H4 (cell line): ENCODE results near the gene SLC6A11. TPM values are rescaled to one million over a fixed set of nuclear protein-coding genes. Genes with fewer than 3 reads are reported as not detected.

ENCODE experiments used
- DNase-seq: peaks from one replicate; pipeline ENCODE4 v3.0.0-alpha.2; 2015; ENCODE audit warnings: low spot score
- total RNA-seq: library from RNA; depleted of rRNA; stranded (reverse); fragments of >200 nt; shearing (Covaris generic); gene quantifications from 2 replicates; pipeline ENCODE4 v1.2.3, GENCODE V29; 2014

Gene SLC6A11
- total RNA-seq, 1 experiment from 2014 or later: 0.12 TPM

DNA sequence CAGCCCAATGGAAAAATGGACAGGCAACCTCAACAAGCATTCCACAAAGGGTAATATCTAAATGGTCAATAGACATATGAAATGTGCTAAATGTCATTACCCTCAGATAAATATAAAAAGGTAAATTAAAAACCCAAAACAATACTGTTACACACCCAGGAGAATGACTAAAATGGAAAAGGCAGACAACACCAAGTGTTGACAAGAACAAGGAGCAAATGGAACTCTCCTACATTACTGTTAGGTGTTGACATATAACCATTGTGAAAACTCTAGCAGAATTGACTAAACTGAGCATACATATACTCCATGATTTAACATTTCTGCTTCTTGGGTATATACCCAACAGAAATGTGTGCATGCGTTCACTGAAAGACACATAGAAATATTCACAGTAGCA lies 25.3 kb upstream of the SLC6A11 start:
- DNase-seq: no peak

DNA sequence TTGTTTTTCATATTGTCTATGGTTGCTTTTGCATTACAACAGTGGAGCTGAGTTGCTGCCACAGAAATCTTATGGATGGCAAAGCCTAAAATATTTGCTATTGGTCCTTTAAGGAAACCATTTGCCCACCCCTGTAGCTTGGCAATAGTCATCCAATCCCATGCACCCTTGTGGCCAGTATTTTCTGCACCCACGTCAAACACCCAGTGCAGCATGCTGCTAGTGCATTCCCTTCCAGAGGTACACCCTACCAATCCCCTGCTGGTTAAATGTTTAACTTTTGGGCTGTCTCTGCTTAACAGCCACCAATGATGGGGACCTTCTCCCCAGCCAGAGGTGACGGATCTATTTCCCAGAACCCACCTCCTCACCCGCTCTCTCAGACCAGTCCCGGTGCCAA lies 23.8 kb upstream of the SLC6A11 start:
- no peak for DNase-seq

DNA sequence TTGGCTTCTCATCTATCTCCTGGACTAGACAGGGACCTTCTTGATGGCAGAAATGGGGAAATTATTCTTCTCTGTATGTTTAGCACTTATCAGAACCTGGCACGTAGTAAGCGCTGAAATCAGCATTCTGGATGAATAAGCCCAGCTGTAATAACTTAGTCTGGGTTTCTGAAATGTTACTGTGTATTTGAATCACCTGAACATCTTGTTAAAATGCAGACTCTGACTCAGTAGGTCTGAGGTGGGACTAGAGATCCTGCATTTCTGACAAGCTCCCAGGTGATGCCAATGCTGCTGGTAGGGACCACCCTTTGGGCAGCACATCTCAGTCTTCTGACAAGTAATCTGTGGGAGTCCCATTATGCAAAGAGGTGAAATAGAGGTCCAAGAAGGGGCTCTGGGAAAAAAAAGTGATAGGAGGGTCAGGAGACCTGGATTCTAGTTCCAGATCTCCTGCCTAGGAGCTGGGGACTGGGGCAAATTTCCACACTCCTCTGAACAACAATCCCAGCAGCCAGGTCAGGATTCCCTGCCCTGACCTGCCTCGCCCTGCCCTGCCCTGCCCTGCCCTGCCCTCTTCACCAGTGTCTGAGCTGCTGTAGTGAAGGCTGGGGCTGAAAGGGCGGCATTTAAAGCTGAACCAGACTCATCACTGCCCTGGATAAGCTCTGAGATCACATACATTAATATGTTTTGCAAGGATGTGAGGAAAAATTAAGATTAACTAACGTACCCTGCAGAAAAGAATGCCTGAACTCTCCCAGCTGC lies 17.2 kb upstream of the SLC6A11 start:
- no peak for DNase-seq

DNA sequence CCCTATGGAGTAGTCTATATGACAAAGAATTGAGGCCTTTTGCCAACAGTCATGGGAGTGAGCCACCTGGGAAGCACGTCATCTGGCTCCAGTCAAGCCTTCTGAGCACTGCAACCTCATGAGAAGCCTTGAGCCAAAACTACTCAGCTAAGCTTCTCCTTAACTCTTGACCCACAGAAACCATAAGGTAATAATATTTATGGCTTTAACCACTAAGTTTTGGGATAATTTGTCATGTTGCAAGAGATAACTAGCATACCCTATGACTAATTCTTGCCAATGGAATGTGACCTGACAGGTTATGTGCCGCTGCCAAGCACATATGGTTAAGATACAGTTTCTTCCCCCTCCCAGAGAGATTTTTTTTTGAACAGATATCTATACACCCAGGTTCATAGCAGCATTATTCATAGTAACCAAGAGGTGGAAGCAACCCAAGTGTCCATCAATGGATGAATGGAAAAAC lies 11.8 kb upstream of the SLC6A11 start:
- no peak for DNase-seq

DNA sequence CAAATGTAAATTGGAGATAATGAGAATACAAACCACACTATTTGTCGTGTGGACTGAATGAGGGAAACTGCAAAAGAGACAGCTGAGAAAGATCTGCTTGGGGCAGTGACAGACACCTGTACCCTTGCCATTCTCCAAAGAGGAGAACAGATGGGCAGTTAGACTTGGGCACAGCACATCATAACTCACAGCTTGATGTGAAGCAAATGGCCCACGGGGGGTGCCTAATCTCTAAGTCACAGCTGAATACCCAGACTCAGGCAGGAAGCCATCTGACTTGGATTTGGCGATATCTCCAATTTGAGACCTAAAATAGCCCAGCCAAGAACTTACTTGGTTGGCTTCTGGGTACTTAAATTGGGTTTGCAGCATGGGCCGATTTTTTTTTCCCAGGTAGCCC lies 10.0 kb upstream of the SLC6A11 start:
- DNase-seq: no peak

DNA sequence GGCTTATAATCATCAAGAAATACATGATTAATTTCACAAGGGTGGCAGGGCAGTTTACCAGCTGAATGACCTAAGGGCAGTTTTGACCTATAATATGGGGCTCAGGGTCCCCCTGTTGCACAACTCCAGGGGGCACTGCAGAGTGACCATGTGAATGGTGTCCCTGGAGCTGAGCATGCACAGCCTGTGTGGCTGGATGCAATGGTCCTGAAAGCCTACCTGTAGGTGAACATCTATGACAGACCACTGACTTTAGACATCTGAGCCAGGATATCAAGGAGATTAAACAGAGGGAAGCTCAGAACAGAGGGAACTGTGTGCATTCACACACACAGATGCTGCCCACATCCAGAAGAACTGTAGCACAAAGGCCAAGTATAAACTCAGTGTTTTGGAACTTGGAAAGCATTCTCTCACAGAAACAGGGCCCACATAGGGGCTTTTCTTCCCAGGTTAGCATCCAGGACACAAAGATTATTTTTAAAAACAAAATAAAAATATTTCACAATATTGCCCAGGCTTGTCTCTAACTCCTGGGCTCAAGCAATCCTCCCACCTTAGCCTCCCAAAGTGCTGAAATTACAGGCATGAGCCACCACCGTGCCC lies 7.8 kb upstream of the SLC6A11 start:
- no peak for DNase-seq

DNA sequence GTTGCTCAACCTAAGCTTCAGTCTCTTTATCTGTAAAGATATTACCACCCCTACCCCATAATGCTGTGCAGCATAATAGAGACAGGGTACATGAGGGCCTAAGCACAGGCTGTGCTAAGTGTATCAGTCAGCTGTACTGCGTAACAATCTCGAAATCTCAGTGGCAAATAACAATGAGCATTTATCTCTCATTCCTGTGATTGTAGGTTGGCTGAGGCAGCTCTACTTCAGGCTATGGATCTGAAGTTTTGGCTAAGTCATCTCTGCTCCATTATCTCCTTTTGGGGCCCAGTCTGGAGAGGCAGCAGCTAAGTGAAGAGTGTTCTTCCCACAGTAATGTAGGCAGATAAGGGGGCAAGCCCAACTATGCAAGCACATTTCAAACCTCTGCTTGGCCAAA lies 7.1 kb upstream of the SLC6A11 start:
- DNase-seq: no peak

DNA sequence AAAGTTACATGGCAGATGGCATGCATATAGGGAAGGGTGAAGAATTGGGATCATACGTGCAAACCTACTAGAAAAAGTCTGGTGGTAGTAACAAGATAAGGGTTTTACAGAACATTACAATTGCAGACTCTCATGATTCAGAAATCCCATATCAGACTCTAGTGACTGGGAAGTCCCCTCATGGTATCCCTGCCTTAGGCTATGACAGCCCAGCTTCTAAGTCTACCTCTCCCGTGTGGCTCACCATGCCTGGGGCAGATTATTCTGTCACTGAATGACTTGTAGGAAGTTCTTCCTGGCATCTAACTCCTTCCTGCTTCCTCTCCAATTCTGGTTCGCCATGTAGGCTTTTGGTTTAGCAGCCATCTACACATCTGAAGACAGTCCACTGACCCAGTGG lies 5.7 kb upstream of the SLC6A11 start:
- no peak for DNase-seq

DNA sequence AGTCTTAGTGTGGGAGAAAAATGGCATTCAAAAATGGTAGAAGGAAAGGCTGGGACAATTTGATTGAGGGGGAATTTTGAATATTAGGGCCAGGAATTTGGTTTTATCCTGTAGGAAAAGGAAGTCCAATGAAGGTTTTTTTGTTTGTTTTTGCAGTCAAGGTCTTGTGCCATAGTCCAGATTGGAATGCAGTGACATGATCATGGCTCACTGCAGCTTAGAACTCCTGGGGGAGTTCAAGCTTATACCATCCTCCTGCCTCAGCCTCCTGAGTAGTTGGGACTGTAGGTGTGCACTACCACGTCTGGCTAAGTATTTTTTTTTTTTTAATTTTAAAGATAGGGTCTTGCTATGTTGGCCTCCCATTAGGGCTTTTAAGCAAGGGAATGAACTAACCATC lies 2.6 kb upstream of the SLC6A11 start:
- DNase-seq: no peak

DNA sequence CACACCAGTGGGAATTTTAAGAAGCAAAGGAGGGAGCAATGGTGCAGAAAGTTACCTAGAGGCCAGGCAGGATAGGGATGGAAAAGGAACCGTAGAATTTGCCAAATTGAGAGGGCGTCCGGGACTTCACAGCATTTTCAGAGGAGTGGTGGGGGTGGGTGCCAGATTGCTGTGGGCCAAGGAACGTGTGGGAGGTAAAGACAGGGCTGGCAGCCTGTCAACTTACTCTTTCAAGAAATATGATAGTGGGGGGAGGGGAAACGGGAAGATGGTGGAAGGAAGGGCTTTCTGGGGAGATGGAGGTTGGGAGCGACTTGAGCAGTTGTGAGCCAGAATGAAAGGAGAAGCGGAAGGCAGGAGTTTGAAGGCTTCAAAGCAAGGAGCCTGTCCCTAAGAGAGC lies 1.4 kb upstream of the SLC6A11 start:
- no peak for DNase-seq

DNA sequence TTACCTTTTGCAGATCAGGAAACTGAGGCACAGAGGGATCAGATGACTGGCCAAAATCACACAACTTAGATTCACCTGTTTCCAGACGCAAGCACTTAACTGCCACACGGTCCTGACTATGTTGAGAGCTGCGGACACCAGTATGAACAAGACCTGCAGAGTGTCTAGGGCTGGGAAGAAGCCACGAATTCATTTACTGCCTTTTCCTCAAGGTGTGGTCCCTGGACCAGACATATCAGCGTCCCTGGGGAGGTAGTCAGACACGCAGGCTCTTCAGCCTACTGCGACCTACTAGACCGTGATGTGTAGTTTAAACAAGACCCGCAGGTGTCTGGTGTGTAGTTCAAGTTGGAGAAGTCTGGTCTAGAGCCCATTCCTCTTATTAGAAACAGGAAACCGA lies 541 bp upstream of the SLC6A11 start:
- no peak for DNase-seq

DNA sequence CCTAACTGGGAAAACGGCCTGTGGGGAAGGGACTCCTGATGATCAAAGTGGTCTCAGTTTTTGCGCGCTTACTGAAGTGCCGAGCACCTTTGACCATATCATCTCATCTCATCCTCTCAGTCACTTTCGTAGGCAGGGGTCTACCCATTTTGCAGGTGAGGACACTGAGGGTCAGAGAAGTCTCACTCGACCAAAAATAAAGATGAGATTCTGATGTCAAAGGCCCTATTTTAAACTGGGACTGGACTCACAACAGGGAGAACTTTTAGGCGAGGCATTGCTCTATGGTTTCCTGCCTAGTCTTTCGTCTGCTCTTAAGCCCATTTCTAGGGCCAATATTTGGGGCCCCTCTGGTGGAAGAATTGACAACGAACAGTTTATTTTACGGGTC lies 830 bp downstream of the SLC6A11 start:
- no peak for DNase-seq

DNA sequence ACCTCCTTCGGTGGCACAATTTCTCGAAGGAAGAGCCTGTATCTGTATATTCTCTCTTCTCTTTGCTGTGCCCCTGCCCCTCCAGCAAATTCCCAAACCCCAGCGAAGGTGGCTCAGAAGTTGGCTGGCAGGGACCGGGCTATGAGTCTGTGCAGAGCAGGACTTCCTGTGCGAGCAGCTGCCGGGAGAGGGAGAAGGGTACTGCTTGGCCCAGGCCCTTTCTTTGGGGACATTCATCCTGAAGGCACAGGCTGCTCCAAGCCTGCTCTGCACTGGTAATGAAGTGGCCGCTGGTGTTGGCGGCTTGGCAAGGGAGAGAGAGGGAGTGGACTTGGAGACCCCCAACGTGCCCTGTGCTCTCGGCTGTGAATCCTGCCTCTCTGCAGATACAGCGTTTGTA lies 1.5 kb downstream of the SLC6A11 start:
- DNase-seq: no peak

DNA sequence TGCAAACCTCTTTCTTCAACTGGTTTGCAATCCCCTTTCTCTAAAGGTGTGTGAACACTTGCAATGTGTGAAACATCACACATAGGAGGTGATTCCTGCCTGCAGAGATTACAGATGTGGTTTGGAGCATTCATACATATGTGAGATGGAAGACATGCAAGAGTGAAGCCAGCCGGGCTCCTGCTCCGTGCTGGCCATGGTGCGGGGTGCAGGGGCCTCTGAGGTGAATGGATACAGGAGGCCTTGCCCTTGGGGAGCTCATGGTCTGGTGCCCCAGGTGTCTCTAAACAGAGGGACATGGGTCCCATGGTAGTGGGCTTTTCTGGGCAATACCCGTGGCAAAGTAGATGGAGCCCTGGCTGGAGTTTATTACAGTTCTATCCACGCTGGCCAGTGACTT lies 6.0 kb downstream of the SLC6A11 start:
- DNase-seq: no peak

DNA sequence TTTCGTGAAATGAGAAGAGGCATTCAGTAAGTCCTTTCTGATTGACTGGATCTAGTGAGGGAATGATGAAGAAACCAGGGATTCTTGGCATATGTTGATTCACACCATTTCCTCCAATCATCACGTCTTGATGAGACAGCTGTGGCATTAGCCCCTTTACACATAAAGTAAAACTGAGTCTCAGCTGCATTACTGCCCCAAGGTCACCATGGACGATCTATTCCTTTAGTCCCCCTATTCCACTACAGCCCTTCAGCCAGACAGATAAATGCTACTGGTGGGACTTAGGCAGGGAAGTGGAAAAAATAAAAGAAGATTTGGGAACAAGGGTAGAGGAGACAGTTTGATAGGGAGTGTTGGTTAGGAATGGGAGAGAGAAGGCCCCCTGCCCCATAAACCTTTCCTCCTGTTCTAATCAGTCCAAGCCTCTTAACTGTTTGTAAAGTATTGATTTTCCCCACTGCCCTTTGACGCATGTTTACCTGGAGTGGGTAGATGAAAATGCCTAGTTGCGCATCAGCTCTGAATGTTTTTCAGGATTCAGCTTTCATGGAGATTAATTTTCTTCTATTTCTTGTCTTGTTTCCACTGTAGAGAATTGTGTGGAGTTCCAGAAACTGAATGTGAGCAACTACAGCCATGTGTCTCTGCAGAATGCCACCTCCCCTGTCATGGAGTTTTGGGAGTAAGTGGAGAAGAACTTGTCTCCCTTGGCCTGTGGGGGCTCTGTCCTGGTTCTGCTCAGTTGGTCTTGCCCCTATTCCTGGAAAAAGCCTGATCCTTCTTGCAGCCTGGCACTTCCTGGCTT lies 6.9 kb downstream of the SLC6A11 start:
- DNase-seq: no peak

DNA sequence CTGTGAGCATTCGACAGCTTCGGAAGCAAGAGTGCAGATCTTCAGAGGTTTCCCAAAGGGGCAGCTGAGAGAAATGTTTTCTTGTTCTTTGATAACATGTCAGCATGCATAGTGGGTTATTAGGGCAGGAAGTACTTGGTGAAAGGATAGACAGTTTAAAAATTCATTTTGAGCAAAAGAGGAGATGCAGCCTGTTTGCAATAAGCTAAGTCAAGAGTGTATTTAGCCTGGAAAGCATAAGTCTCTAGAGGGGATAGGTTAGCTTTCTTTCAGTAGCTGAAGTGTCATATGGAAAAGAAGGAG lies 7.4 kb downstream of the SLC6A11 start:
- DNase-seq: no peak

DNA sequence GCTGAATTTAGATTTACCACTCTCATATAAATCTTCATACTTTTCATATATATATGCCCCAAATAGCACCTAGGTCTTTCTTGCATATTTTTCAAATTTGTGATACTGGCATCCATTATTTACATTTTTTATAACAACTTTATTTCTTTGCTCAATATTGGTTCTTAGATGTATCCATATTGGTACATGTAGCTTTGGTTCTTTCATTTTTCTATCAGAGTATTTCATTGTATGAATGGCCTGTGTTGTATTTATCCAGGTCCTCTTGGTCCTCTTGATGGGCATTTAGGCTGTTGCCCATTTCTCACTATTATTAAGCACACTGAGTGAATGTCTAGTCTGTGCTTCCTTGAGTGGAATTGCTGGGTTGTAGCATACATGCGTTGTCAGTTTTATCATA lies 8.4 kb downstream of the SLC6A11 start:
- no peak for DNase-seq

DNA sequence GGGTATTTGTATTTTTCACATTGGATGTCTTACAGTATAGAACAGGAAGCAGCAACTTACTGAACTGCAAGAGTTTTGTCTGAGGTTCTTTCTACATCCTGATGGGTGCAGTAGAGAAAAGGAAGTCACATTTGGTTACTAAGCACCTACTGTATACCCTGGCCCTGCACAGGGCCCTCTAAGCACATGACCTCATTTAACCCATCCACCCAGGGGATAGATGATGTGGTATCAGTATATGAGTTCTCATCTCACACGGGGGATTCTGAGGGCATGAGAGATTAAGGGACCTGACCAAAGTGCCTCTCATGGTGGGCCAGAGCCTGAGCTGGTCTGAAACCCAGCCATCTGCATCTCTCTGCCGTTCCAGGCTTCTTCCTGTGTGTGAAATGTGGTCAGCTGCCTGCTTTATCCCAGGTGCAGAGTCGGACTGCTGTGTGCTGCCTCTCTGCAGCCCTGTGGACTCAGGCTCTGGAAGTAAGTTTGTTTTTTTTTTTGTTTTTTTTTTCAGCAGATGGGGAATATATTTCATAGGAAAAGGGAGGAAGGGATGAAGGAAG lies 17.9 kb downstream of the SLC6A11 start:
- no peak for DNase-seq

DNA sequence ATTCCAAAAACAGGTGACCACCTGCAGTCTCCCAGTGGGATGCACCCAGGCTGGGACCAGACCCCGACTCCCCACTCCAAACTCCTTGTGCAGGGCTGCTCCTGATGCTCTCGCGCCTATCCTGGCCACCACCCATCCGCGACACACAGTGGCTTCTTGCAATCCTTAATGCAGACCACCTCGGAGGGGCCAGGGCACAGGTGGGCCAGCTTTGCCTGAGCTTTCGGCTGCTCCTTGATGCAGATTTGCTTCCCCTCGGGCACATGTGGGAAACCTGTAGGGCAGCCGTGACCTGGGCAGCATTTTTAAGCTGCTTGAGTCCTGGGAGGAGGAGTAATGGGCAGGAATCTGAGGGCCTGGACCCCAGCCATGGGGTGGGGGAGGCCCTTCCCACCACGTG lies 18.9 kb downstream of the SLC6A11 start:
- DNase-seq: no peak

DNA sequence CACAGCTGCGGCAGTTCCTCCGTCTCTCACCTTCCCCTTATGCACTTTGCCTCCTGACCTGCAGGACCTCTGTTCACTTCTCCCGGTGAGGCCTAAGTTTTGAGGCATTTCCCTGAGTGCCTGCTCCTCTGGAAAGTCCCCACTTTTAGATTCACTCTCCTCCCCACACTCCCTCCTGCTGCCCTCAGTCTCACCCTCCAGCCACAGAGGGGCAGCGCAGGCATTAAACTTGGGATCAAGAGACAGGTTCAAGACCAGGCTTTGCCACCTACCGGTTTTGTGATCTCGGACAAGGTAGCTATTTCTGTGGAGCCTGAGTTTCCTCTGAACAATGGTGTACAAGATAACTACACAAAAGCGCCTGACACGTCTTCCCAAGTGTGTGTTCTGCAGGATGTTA lies 19.4 kb downstream of the SLC6A11 start:
- DNase-seq: no peak

DNA sequence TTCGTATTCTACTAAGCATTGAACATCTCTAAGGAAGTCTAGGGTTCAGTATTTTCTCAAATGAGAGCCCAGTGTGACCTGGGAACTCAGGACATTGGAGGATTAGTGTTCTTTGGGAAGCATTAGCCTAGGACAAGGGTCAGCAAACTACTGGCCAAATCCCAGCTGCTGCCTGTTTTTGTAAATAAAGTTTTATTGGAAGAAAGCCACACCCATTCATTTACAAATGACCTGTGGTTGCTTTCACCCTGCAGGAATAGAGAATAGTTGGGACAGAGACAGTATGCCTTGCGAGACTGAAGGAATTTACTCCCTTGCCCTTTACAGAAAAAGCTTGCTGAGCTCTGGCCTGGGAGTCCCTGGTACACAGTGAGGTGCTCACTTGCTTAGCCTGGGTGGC lies 20.6 kb downstream of the SLC6A11 start:
- DNase-seq: no peak

DNA sequence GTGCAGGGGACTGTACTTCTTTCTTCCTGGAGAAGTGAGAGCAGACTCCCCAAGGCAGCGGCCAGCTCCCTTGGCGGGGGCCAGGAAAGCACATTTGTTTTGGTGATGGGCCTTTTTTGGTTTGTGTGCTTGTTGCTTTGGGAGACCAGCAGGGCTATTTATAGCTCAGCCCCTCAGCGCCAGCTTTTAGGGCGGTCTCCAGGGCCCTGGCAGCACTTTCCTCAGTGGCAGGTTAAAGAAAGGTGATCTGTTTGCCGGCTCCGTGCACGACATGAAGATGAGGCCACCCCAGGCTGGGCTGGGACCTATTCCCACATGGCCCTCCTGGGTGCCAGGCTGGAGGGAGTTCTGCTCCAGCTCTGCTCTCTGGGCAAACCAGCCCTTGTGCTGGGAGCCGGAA lies 21.8 kb downstream of the SLC6A11 start:
- DNase-seq: no peak

DNA sequence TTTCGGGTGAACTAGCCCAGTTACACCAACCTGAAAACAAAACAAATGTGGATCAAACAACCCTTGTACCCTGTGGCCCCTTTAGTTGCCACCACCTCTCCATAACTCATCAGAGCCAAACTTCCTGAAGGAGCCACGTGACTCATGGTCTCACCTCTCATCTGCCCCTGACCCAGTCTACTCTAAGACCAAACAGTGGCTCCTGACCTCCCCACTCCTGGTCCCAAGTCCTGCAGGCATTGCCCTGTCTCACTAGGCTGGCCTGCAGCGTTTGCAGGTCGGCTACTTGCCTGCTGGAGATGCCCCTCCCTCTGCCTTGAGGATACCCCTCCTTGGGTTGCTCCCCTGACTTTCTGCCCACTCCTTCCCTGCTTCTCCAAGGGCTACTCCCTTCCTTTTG lies 23.1 kb downstream of the SLC6A11 start:
- DNase-seq: no peak
